HepG2 (cell line): ENCODE data around the gene TARS3. TPM values are rescaled to one million over a fixed set of nuclear protein-coding genes. Genes with fewer than 3 reads are reported as not detected.

Experiments used
- ATAC-seq: fragments of 200-7000 bp; cut with Tn5 transposase; 3 replicates; pipeline ENCODE4 v1.9.1; 2020; ENCODE audit warnings: mild to moderate bottlenecking, moderate library complexity
- BruUV-seq: library from RNA; stranded (reverse); fragments of 400-500 nt; replicated peaks from 2 replicates; lab custom pipeline; 2021; lab: Mats Ljungman, UMichigan
- CTCF ChIA-PET: fragments of 300-600 bp; formaldehyde crosslinking; extraction: SDS; loops from one replicate; lab custom pipeline; 2021; ENCODE audit warnings: low total read pairs, inconsistent platforms, low intra/inter-chr PET ratio; lab: Yijun Ruan, JAX
- POLR2A ChIA-PET: fragments of 350-600 bp; sonication (Branson Sonifier 250); formaldehyde crosslinking; loops from one replicate; lab custom pipeline; 2020; ENCODE audit warnings: antibody characterized with exemption, inconsistent platforms; lab: Yijun Ruan, JAX
- DNase-seq: peaks from one replicate; pipeline ENCODE4 v3.0.0-alpha.2; 2015; ENCODE audit warnings: low spot score
- FAIRE-seq: peaks from 3 replicates; lab custom pipeline; 2011; peaks lifted over from hg19 to GRCh38; lab: Jason Lieb, UNC
- H2AFZ ChIP-seq: one replicate; pipeline ENCODE4 v1.6.1; 2011; ENCODE audit warnings: low read length, inconsistent platforms
- H3K27ac ChIP-seq: fragments of 300-600 bp; 3 replicates; pipeline ENCODE4 v1.8.0; 2011; ENCODE audit warnings: mixed run types, mild to moderate bottlenecking, mixed read lengths, low read length, inconsistent platforms; ENCODE audit not compliant: insufficient read depth; ENCODE audit errors: extremely low read length
- H3K27me3 ChIP-seq, 2 experiments: fragments of 200-600 bp in 1 of 2; 2 replicates in 1 of 2; 3 replicates in 1 of 2; pipeline versions ENCODE4 v1.6.0 to v1.8.0; 2011; ENCODE audit warnings: low read length in 2 of 2, mild to moderate bottlenecking in 2 of 2, moderate library complexity in 2 of 2, inconsistent platforms in 1 of 2; ENCODE audit not compliant: insufficient read depth in 2 of 2, control insufficient read depth in 1 of 2
- H3K36me3 ChIP-seq, 2 experiments: fragments of 200-600 bp in 1 of 2; replicated peaks in 1 of 2; 2 replicates in 1 of 2; 3 replicates in 1 of 2; pipeline versions ENCODE4 v1.5.1 to v1.8.0; 2011; ENCODE audit warnings: low read length in 2 of 2, inconsistent platforms in 1 of 2; ENCODE audit not compliant: insufficient read depth in 2 of 2, control insufficient read depth in 1 of 2
- H3K4me1 ChIP-seq: 2 replicates; pipeline ENCODE4 v1.5.1; 2012; ENCODE audit warnings: low read length, inconsistent platforms; ENCODE audit not compliant: insufficient read depth
- H3K4me2 ChIP-seq: 2 replicates; pipeline ENCODE4 v1.6.0; 2011; ENCODE audit warnings: low read depth, low read length, inconsistent platforms
- H3K4me3 ChIP-seq, 3 experiments: fragments of 200-600 bp in 1 of 3; sonication (generic), shearing (Covaris generic) in 1 of 3; replicated peaks in 1 of 3; 2 replicates each; pipeline ENCODE4 v1.5.1; 2011 to 2016; ENCODE audit warnings: low read length in 3 of 3, inconsistent platforms in 2 of 3, low read depth in 2 of 3, mild to moderate bottlenecking in 2 of 3, control low read depth in 1 of 3, mixed read lengths in 1 of 3; ENCODE audit not compliant: insufficient read depth in 1 of 3
- H3K79me2 ChIP-seq: one replicate; pipeline ENCODE4 v1.6.1; 2011; ENCODE audit warnings: low read length, inconsistent platforms; ENCODE audit not compliant: insufficient read depth
- H3K9ac ChIP-seq: 2 replicates; pipeline ENCODE4 v1.6.0; 2011; ENCODE audit warnings: mild to moderate bottlenecking, low read depth, low read length, inconsistent platforms; ENCODE audit not compliant: insufficient read depth
- H3K9me3 ChIP-seq: 2 replicates; pipeline ENCODE4 v1.5.1; 2012; ENCODE audit warnings: mild to moderate bottlenecking, low read length
- H4K20me1 ChIP-seq: 2 replicates; pipeline ENCODE4 v1.6.0; 2011; ENCODE audit warnings: inconsistent platforms, mild to moderate bottlenecking, low read length, moderate library complexity; ENCODE audit not compliant: insufficient read depth
- ESRRA ChIP-seq: sonication (generic); formaldehyde crosslinking; IDR thresholded peaks from 2 replicates; pipeline ENCODE4 v1.5.1; 2020; ENCODE audit warnings: mild to moderate bottlenecking, low read depth, missing genetic modification reagents
- FOXA3 ChIP-seq: IDR thresholded peaks from 2 replicates; pipeline ENCODE4 v1.6.1; 2016; ENCODE audit warnings: missing genetic modification reagents, missing compliant biosample characterization
- HHEX ChIP-seq: IDR thresholded peaks from 2 replicates; pipeline ENCODE4 v1.6.1; 2016; ENCODE audit warnings: control low read depth
- HNRNPH1 ChIP-seq: fragments of 200-400 bp; formaldehyde crosslinking; optimal IDR thresholded peaks from 2 replicates; pipeline ENCODE3; 2017; ENCODE audit warnings: mild to moderate bottlenecking, low read depth, low read length
- HNRNPUL1 ChIP-seq: fragments of 200-400 bp; formaldehyde crosslinking; IDR thresholded peaks from 2 replicates; pipeline ENCODE4 v1.6.1; 2017; ENCODE audit warnings: low read depth, mild to moderate bottlenecking, low read length, moderate library complexity
- KDM5A ChIP-seq: fragments of 200-600 bp; sonication (generic); IDR thresholded peaks from 2 replicates; pipeline ENCODE4 v1.7.0; 2018; ENCODE audit warnings: antibody characterized with exemption, mild to moderate bottlenecking, low read length, borderline replicate concordance
- MAF1 ChIP-seq: sonication (generic); formaldehyde crosslinking; IDR thresholded peaks from 2 replicates; pipeline ENCODE4 v1.5.0; 2020; ENCODE audit warnings: missing genetic modification reagents, borderline replicate concordance
- NBN ChIP-seq: fragments of 450-650 bp; conservative IDR thresholded peaks from 2 replicates; pipeline ENCODE4 v1.6.1; 2017
- SAP130 ChIP-seq: IDR thresholded peaks from 2 replicates; pipeline ENCODE4 v1.6.1; 2016; ENCODE audit warnings: low read depth
- SKI ChIP-seq: fragments of 450-650 bp; IDR thresholded peaks from one replicate; pipeline ENCODE4 v1.6.1; 2018; ENCODE audit warnings: mild to moderate bottlenecking; ENCODE audit not compliant: partially characterized antibody
- TGIF2 ChIP-seq: IDR thresholded peaks from 2 replicates; pipeline ENCODE4 v1.6.1; 2016; ENCODE audit warnings: control low read depth, missing compliant biosample characterization
- ZNF326 ChIP-seq: sonication (generic); formaldehyde crosslinking; IDR thresholded peaks from 2 replicates; pipeline ENCODE4 v1.4.0; 2020; ENCODE audit warnings: missing genetic modification reagents, borderline replicate concordance
- ZNF83 ChIP-seq: sonication (generic); formaldehyde crosslinking; IDR thresholded peaks from 2 replicates; pipeline ENCODE4 v1.4.0; 2020; ENCODE audit warnings: missing genetic modification reagents, mild to moderate bottlenecking, borderline replicate concordance
- ZSCAN12 ChIP-seq: sonication (generic); formaldehyde crosslinking; IDR thresholded peaks from 2 replicates; pipeline ENCODE4 v1.9.0; 2021; ENCODE audit warnings: mild to moderate bottlenecking, missing genetic modification reagents
- WGBS: methylation state at CpG from one replicate; pipeline ENCODE4 v1.1.6; 2017; ENCODE audit warnings: low lambda C conversion rate; 5-methylcytosine and 5-hydroxymethylcytosine counted together
- in situ Hi-C: cut with HindIII; loops from 2 replicates; pipeline ENCODE4 v1.10.0; 2017; ENCODE audit warnings: low pct_unique_long_range_greater_than_20kb; ENCODE audit not compliant: extremely low pct_ligation_motif_present
- intact Hi-C: fragments of 100-400 bp; cut with micrococcal nuclease; formaldehyde crosslinking; loops from one replicate; pipeline ENCODE4 v1.10.0; 2022; ENCODE audit not compliant: unreplicated experiment
- polyA plus RNA-seq, 8 experiments: library from polyadenylated mRNA; depleted of rRNA in 3 of 8; stranded (reverse) in 7 of 8; unstranded in 1 of 8; fragments of >200 nt; fragmentation: Illumina TruSeq in 4 of 8; extraction: Trizol in 4 of 8; gene quantifications; 2 replicates each; pipeline versions ENCODE4 v1.2.1 to v1.2.3, GENCODE V29; 2011 to 2016; ENCODE audit warnings: low read depth in 4 of 8, missing spikeins in 1 of 8, mixed read lengths in 1 of 8; ENCODE audit not compliant: insufficient read depth in 1 of 8
- total RNA-seq, 5 experiments: library from RNA; depleted of rRNA; stranded (reverse); fragments of >200 nt; fragmentation: Illumina TruSeq; extraction: Trizol; gene quantifications; 2 replicates each; pipeline ENCODE4 v1.2.3, GENCODE V29; 2016; ENCODE audit warnings: low read depth in 1 of 5
- TF ChIP-seq, protein P1 (sequence below): sonication (generic); formaldehyde crosslinking; IDR thresholded peaks from 2 replicates; pipeline ENCODE4 v1.8.1; 2022; ENCODE audit warnings: mild to moderate bottlenecking, missing genetic modification reagents
- TF ChIP-seq, protein P2 (sequence below): IDR thresholded peaks from 2 replicates; pipeline ENCODE4 v1.6.1; 2016; ENCODE audit warnings: missing genetic modification reagents, missing compliant biosample characterization
- TF ChIP-seq, protein P3 (sequence below): sonication (generic); formaldehyde crosslinking; IDR thresholded peaks from 2 replicates; pipeline ENCODE4 v1.8.0; 2022; ENCODE audit warnings: mild to moderate bottlenecking, missing genetic modification reagents

The TARS3 gene
- total and polyA plus RNA-seq, 2 of the 13 experiments (the other 11 are each of a cell fraction or from before 2014, with no cell fraction given): 4.1 to 11.7 TPM

DNA sequence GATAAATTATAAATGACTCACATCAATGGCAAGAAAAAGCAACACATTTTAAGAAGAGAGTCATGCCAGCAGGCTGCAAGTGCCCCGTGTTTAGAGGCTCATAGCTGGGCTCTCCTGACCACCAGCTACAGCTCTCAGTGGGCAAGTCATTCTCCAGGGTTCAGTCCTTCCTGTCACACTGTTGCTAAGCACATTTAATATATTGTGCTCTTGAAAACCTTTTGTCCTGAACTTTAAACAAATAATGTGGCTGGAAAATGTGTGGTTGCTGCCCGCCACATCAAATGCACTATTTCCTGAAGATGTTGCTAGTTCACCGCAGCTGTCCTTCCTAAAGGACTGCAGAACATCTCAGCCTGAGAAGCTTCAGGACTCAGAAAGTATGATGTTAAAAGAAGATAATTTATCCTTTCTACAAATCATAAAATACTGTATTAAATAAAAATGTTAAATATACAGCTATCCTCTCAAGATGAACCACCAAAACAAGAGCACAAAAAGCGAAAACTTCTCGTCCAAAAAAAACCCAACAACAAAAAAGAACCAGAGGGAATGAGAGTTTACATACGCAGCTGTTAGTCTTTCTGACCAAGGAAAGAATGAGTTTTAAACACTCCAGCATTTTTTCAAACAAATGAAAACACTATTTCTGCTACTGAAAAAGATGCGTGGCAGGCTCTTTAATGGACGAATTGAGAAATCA is 951 bp downstream of the TARS3 start:
- Histone ChIP-seq H3K79me2 (peaks cover 3% of the 10 kb centered on the region), H3K9ac (peak overlapping the region; percentile 97), H3K4me3 (peak overlapping the region; percentile 80 to 88 (median 86)), H2AFZ (no peak overlapping the region), H3K27me3 (no peaks in the 10 kb centered on the region), H3K4me1 (peaks cover 21% of the 10 kb centered on the region), H3K4me2 (peak overlapping the region; percentile 85), H4K20me1 (no peaks in the 10 kb centered on the region), H3K9me3 (no peaks in the 10 kb centered on the region), H3K36me3 (peaks cover 10 to 26% of the 10 kb centered on the region in 2 experiments), H3K27ac (peak overlapping the region; percentile 93)
- ATAC-seq: no peak
- CTCF ChIA-PET: no interaction called here
- DNase-seq: no peak
- whole genome bisulfite sequencing: under 1% methylated on average over 8 of the region's 8 CpGs
- intact Hi-C loops (no loop called here), in situ Hi-C loops (no loop called here)
- TF ChIP-seq ESRRA (CRISPR knock-in tag) (no peak), ZNF326 (CRISPR knock-in tag) (no peak), TGIF2 (CRISPR knock-in tag) (no peak), KDM5A (peak; percentile 59; the same call in 1 of the 2 replicates), NBN (no peak), ZSCAN12 (CRISPR knock-in tag) (no peak), HHEX (CRISPR knock-in tag) (no peak), SKI (no peak), FOXA3 (CRISPR knock-in tag) (no peak), MAF1 (CRISPR knock-in tag) (no peak), ZNF83 (CRISPR knock-in tag) (no peak), HNRNPUL1 (no peak), SAP130 (CRISPR knock-in tag) (0 out of 2 replicates have a peak, but pooled peaks have one; percentile 6), HNRNPH1 (no peak)
- TF ChIP-seq, protein P1, sequence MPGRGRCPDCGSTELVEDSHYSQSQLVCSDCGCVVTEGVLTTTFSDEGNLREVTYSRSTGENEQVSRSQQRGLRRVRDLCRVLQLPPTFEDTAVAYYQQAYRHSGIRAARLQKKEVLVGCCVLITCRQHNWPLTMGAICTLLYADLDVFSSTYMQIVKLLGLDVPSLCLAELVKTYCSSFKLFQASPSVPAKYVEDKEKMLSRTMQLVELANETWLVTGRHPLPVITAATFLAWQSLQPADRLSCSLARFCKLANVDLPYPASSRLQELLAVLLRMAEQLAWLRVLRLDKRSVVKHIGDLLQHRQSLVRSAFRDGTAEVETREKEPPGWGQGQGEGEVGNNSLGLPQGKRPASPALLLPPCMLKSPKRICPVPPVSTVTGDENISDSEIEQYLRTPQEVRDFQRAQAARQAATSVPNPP (CRISPR knock-in tag): no peak
- TF ChIP-seq, protein P2, sequence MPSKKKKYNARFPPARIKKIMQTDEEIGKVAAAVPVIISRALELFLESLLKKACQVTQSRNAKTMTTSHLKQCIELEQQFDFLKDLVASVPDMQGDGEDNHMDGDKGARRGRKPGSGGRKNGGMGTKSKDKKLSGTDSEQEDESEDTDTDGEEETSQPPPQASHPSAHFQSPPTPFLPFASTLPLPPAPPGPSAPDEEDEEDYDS (CRISPR knock-in tag): no peak
- TF ChIP-seq, protein P3, sequence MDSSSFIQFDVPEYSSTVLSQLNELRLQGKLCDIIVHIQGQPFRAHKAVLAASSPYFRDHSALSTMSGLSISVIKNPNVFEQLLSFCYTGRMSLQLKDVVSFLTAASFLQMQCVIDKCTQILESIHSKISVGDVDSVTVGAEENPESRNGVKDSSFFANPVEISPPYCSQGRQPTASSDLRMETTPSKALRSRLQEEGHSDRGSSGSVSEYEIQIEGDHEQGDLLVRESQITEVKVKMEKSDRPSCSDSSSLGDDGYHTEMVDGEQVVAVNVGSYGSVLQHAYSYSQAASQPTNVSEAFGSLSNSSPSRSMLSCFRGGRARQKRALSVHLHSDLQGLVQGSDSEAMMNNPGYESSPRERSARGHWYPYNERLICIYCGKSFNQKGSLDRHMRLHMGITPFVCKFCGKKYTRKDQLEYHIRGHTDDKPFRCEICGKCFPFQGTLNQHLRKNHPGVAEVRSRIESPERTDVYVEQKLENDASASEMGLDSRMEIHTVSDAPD (CRISPR knock-in tag): no peak
- BruUV-seq: TSS peak; percentile 71
- FAIRE-seq: no peak
- POLR2A ChIA-PET: interaction anchor here (1.0 to 2.0 kb wide), 2 partner anchors 35 to 194 kb away, joined by 4 to 6 read pairs; no protein-coding TSS in a partner anchor
